Liver (tissue), 3 donors: ENCODE data around the gene SPRR2E.
"Not testable (repeated sequence)": the region's sequence is repeated elsewhere in the genome, so short reads cannot be mapped to it uniquely, and the experiment has no call there.

Experiments
- TAF1 ChIP-seq: conservative IDR thresholded peaks from 2 replicates; pipeline ENCODE4 v1.6.1; 2016; ENCODE audit warnings: antibody characterized with exemption, mild to moderate bottlenecking
- TF ChIP-seq, protein P1 (sequence below): fragments of 150-350 bp; IDR thresholded peaks from 2 replicates; pipeline ENCODE4 v1.5.1; 2017; ENCODE audit warnings: improper control_type of control experiment, low read depth, low read length; ENCODE audit not compliant: missing input control
- TF ChIP-seq, protein P2 (sequence below): IDR thresholded peaks from 2 replicates; pipeline ENCODE4 v1.6.1; 2016; ENCODE audit warnings: antibody characterized with exemption
- donor health status: healthy.
- donor health status: healthy.

DNA sequence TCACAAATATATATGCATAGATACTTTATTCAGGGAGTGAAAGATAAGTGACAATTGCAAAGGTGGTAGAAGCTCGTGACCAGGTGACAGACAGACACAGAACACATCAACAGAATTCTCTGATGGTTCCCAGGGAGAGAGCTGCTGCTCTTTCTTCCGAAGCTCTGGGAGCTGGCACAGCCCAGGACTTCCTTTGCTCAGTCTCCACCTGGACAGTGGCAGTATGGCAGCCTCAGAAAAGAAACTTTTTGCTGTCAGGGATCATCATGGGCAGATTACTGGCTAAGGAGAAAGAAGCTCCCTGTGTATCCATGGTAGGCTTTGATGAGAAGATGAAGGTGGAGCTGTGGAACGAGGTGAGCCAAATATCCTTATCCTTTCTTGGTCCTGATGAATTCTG lies 38.2 kb downstream of the SPRR2E start:
- TF ChIP-seq, protein P1, sequence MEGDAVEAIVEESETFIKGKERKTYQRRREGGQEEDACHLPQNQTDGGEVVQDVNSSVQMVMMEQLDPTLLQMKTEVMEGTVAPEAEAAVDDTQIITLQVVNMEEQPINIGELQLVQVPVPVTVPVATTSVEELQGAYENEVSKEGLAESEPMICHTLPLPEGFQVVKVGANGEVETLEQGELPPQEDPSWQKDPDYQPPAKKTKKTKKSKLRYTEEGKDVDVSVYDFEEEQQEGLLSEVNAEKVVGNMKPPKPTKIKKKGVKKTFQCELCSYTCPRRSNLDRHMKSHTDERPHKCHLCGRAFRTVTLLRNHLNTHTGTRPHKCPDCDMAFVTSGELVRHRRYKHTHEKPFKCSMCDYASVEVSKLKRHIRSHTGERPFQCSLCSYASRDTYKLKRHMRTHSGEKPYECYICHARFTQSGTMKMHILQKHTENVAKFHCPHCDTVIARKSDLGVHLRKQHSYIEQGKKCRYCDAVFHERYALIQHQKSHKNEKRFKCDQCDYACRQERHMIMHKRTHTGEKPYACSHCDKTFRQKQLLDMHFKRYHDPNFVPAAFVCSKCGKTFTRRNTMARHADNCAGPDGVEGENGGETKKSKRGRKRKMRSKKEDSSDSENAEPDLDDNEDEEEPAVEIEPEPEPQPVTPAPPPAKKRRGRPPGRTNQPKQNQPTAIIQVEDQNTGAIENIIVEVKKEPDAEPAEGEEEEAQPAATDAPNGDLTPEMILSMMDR = not testable (repeated sequence)
- not testable (repeated sequence) for TF ChIP-seq TAF1
- TF ChIP-seq, protein P2, sequence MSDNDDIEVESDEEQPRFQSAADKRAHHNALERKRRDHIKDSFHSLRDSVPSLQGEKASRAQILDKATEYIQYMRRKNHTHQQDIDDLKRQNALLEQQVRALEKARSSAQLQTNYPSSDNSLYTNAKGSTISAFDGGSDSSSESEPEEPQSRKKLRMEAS = not testable (repeated sequence)
